Body of pancreas (tissue), 4 donors: ENCODE data around the gene MAD1L1. TPM values are rescaled to one million over a fixed set of nuclear protein-coding genes. Genes with fewer than 3 reads are reported as not detected.

ENCODE experiments used
- ATAC-seq: fragments of 150-250 bp; one replicate; pipeline ENCODE4 v1.9.1; 2016
- DNase-seq, 4 donors: peaks; one replicate each; pipeline ENCODE4 v3.0.0-alpha.2; 2019
- H3K27ac ChIP-seq, 4 donors: fragments of 200-600 bp; sonication (generic); 1 replicate in 3 of 4; 2 replicates in 1 of 4; pipeline versions ENCODE4 v1.5.1 to v1.6.1; 2016 to 2019; ENCODE audit warnings: mild to moderate bottlenecking in 1 of 4, mixed read lengths in 1 of 4, moderate library complexity in 1 of 4
- H3K27me3 ChIP-seq, 2 donors: fragments of 200-600 bp; sonication (generic); one replicate each; pipeline ENCODE4 v1.6.0; 2016; ENCODE audit warnings: mild to moderate bottlenecking in 1 of 2
- H3K36me3 ChIP-seq, 2 donors: fragments of 200-600 bp; sonication (generic); replicated peaks in 1 of 2; 2 replicates each; pipeline ENCODE4 v1.5.1; 2016; ENCODE audit warnings: low read depth in 2 of 2; ENCODE audit not compliant: insufficient read depth in 1 of 2
- H3K4me1 ChIP-seq: fragments of 200-600 bp; sonication (generic); one replicate; pipeline ENCODE4 v1.6.0; 2016
- H3K4me3 ChIP-seq, 2 donors: fragments of 200-600 bp; sonication (generic); 1 replicate in 1 of 2; 2 replicates in 1 of 2; pipeline ENCODE4 v1.5.1; 2016 to 2019
- H3K9me3 ChIP-seq, 3 donors: fragments of 200-600 bp; sonication (generic); 1 replicate in 2 of 3; 2 replicates in 1 of 3; pipeline ENCODE4 v1.5.1; 2016
- CTCF ChIP-seq, 7 experiments: fragments of 450-650 bp in 4 of 7; fragments of 200-600 bp in 3 of 7; sonication (generic) in 3 of 7; IDR thresholded peaks; one replicate each; pipeline ENCODE4 v1.5.1; 2016 to 2019; ENCODE audit warnings: antibody characterized with exemption in 7 of 7
- POLR2A ChIP-seq, 3 donors: fragments of 450-650 bp; IDR thresholded peaks; one replicate each; pipeline ENCODE4 v1.6.1; 2016; ENCODE audit warnings: antibody characterized with exemption in 3 of 3, mild to moderate bottlenecking in 2 of 3
- WGBS, 2 donors: methylation state at CpG; one replicate each; pipeline ENCODE4 v1.1.5; 2017; 5-methylcytosine and 5-hydroxymethylcytosine counted together
- intact Hi-C: fragments of 100-400 bp; cut with DNase I; formaldehyde crosslinking; loops from one replicate; pipeline ENCODE4 v1.15.1; 2023
- total RNA-seq, 2 donors: library from RNA; depleted of rRNA; stranded (reverse); fragments of >200 nt; gene quantifications; one replicate each; pipeline ENCODE4 v1.1.0, GENCODE V29; 2016

Gene MAD1L1
- total RNA-seq, 2 donors from 2014 or later: 14.0 to 66.9 TPM

- intact Hi-C loops: no loop called here
- Histone ChIP-seq H3K27me3 (no peaks in the 10 kb centered on the region), H3K27ac (no peak overlapping the region), H3K9me3 (no peaks in the 10 kb centered on the region), H3K36me3 (peaks cover 0 to 5% of the 10 kb centered on the region in 2 donors), H3K4me1 (no peaks in the 10 kb centered on the region), H3K4me3 (no peak overlapping the region)
- DNase-seq (no peak), ATAC-seq (no peak)
- TF ChIP-seq CTCF (IDR thresholded peaks at IDR 0.05) (no peak), POLR2A (IDR thresholded peaks at IDR 0.05) (no peak)
- 94% methylated on average over 19 to 22 of the region's 22 CpGs for WGBS, 2 donors
Observed at GRCh38 chr7:2222516-2222915, 10.2 kb downstream of the MAD1L1 start.

GRCh38 chr7:2220954-2221353, 11.8 kb downstream of the MAD1L1 start:
- no peak for TF ChIP-seq POLR2A (IDR thresholded peaks at IDR 0.05)
- no peak for TF ChIP-seq CTCF (IDR thresholded peaks at IDR 0.05)
- Histone ChIP-seq H3K27ac (no peak overlapping the region), H3K36me3 (peaks cover 0 to 13% of the 10 kb centered on the region in 2 donors), H3K4me3 (no peak overlapping the region), H3K9me3 (no peaks in the 10 kb centered on the region), H3K27me3 (no peaks in the 10 kb centered on the region), H3K4me1 (no peaks in the 10 kb centered on the region)
- no peak for DNase-seq
- WGBS, 2 donors: 91 to 93% methylated on average over 6 to 15 of the region's 17 CpGs
- intact Hi-C loops: no loop called here
- no peak for ATAC-seq

- 94 to 96% methylated on average over 12 to 15 of the region's 16 CpGs for WGBS, 2 donors
Observed at GRCh38 chr7:2220506-2220905, 12.2 kb downstream of the MAD1L1 start.

GRCh38 chr7:2220030-2220429, 12.7 kb downstream of the MAD1L1 start:
- ATAC-seq: no peak
- intact Hi-C loops: no loop called here
- no peaks in the 10 kb centered on the region for H3K9me3 ChIP-seq
- WGBS, 2 donors: 92 to 94% methylated on average over 14 to 19 of the region's 19 CpGs
- no peak overlapping the region for H3K27ac ChIP-seq
- no peak overlapping the region for H3K4me3 ChIP-seq
- H3K27me3 ChIP-seq: no peaks in the 10 kb centered on the region
- TF ChIP-seq CTCF (IDR thresholded peaks at IDR 0.05) (no peak), POLR2A (IDR thresholded peaks at IDR 0.05) (no peak)
- H3K36me3 ChIP-seq: peaks cover 0 to 17% of the 10 kb centered on the region in 2 donors
- no peak for DNase-seq
- no peaks in the 10 kb centered on the region for H3K4me1 ChIP-seq

More at GRCh38 chr7:2220506-2220905, 12.2 kb downstream of the MAD1L1 start:
- intact Hi-C loops: no loop called here
- peaks cover 0 to 16% of the 10 kb centered on the region in 2 donors for H3K36me3 ChIP-seq
- no peak for ATAC-seq
- no peak overlapping the region for H3K27ac ChIP-seq
- H3K9me3 ChIP-seq: no peaks in the 10 kb centered on the region
- H3K4me1 ChIP-seq: no peaks in the 10 kb centered on the region
- TF ChIP-seq CTCF (IDR thresholded peaks at IDR 0.05) (no peak), POLR2A (IDR thresholded peaks at IDR 0.05) (no peak)
- H3K4me3 ChIP-seq: no peak overlapping the region
- H3K27me3 ChIP-seq: no peaks in the 10 kb centered on the region
- DNase-seq: no peak

GRCh38 chr7:2219606-2220005, 13.1 kb downstream of the MAD1L1 start:
- no peak overlapping the region for H3K4me3 ChIP-seq
- 91 to 98% methylated on average over 7 to 8 of the region's 8 CpGs for WGBS, 2 donors
- no peaks in the 10 kb centered on the region for H3K9me3 ChIP-seq
- TF ChIP-seq POLR2A (IDR thresholded peaks at IDR 0.05) (no peak), CTCF (IDR thresholded peaks at IDR 0.05) (no peak)
- no peaks in the 10 kb centered on the region for H3K4me1 ChIP-seq
- H3K36me3 ChIP-seq: peaks cover 0 to 17% of the 10 kb centered on the region in 2 donors
- H3K27me3 ChIP-seq: no peaks in the 10 kb centered on the region
- no peak for DNase-seq
- no peak overlapping the region for H3K27ac ChIP-seq
- ATAC-seq: no peak
- intact Hi-C loops: no loop called here
